ENCODE measurements around the gene PTPRN2. TPM values are rescaled to one million over a fixed set of nuclear protein-coding genes. Genes with fewer than 3 reads are reported as not detected.
A peak's percentile ranks its signal among the peaks of the same experiment; 100 is the strongest.

The PTPRN2 gene
- total and polyA plus RNA-seq, 2 of the 13 experiments (the other 11 are each of a cell fraction or from before 2014, with no cell fraction given), result 2.5 to 24.2 TPM

GRCh38 chr7:158498443-158499081, 89.1 kb downstream of the PTPRN2 start (continued):
- TF ChIP-seq, protein P1, sequence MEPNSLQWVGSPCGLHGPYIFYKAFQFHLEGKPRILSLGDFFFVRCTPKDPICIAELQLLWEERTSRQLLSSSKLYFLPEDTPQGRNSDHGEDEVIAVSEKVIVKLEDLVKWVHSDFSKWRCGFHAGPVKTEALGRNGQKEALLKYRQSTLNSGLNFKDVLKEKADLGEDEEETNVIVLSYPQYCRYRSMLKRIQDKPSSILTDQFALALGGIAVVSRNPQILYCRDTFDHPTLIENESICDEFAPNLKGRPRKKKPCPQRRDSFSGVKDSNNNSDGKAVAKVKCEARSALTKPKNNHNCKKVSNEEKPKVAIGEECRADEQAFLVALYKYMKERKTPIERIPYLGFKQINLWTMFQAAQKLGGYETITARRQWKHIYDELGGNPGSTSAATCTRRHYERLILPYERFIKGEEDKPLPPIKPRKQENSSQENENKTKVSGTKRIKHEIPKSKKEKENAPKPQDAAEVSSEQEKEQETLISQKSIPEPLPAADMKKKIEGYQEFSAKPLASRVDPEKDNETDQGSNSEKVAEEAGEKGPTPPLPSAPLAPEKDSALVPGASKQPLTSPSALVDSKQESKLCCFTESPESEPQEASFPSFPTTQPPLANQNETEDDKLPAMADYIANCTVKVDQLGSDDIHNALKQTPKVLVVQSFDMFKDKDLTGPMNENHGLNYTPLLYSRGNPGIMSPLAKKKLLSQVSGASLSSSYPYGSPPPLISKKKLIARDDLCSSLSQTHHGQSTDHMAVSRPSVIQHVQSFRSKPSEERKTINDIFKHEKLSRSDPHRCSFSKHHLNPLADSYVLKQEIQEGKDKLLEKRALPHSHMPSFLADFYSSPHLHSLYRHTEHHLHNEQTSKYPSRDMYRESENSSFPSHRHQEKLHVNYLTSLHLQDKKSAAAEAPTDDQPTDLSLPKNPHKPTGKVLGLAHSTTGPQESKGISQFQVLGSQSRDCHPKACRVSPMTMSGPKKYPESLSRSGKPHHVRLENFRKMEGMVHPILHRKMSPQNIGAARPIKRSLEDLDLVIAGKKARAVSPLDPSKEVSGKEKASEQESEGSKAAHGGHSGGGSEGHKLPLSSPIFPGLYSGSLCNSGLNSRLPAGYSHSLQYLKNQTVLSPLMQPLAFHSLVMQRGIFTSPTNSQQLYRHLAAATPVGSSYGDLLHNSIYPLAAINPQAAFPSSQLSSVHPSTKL (CRISPR knock-in tag; IDR thresholded peaks at IDR 0.05), result peak; percentile 85
- TF ChIP-seq, protein P2, sequence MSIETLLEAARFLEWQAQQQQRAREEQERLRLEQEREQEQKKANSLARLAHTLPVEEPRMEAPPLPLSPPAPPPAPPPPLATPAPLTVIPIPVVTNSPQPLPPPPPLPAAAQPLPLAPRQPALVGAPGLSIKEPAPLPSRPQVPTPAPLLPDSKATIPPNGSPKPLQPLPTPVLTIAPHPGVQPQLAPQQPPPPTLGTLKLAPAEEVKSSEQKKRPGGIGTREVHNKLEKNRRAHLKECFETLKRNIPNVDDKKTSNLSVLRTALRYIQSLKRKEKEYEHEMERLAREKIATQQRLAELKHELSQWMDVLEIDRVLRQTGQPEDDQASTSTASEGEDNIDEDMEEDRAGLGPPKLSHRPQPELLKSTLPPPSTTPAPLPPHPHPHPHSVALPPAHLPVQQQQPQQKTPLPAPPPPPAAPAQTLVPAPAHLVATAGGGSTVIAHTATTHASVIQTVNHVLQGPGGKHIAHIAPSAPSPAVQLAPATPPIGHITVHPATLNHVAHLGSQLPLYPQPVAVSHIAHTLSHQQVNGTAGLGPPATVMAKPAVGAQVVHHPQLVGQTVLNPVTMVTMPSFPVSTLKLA (IDR thresholded peaks at IDR 0.05), result peak; percentile 73
- TF ChIP-seq FOSL2 (CRISPR knock-in tag; IDR thresholded peaks at IDR 0.05) (peak; percentile 45), MEF2D (CRISPR knock-in tag; IDR thresholded peaks at IDR 0.05) (0 out of 2 replicates have a peak, but pooled peaks have one; percentile 35), PTBP1 (IDR thresholded peaks at IDR 0.05; ENCODE audit: low read depth, low read length, poor library complexity, severe bottlenecking) (no peak), CCAR2 (optimal IDR thresholded peaks at IDR 0.05; ENCODE audit: low read depth, low read length) (no peak), MIER2 (CRISPR knock-in tag; IDR thresholded peaks at IDR 0.05) (0 out of 2 replicates have a peak, but pooled peaks have one; percentile 38), BCL6 (CRISPR knock-in tag; IDR thresholded peaks at IDR 0.05) (peak; percentile 76), ZNF207 (IDR thresholded peaks at IDR 0.05; ENCODE audit: borderline replicate concordance) (no peak), NR2F1 (CRISPR knock-in tag; IDR thresholded peaks at IDR 0.05) (no peak), SIX1 (CRISPR knock-in tag; IDR thresholded peaks at IDR 0.05; ENCODE audit: borderline replicate concordance) (no peak), XRCC5 (optimal IDR thresholded peaks at IDR 0.05; ENCODE audit: low read length) (no peak), GATAD2A (CRISPR knock-in tag; IDR thresholded peaks at IDR 0.05) (peak; percentile 94), ZNF614 (CRISPR knock-in tag; IDR thresholded peaks at IDR 0.05; ENCODE audit: borderline replicate concordance) (0 out of 2 replicates have a peak, but pooled peaks have one; percentile 31), ZNF562 (CRISPR knock-in tag; IDR thresholded peaks at IDR 0.05; ENCODE audit: borderline replicate concordance) (no peak), NR3C1 (CRISPR knock-in tag; IDR thresholded peaks at IDR 0.05) (no peak), GATAD1 (CRISPR knock-in tag; IDR thresholded peaks at IDR 0.05) (0 out of 2 replicates have a peak, but pooled peaks have one; percentile 14)
- TF ChIP-seq, protein P3, sequence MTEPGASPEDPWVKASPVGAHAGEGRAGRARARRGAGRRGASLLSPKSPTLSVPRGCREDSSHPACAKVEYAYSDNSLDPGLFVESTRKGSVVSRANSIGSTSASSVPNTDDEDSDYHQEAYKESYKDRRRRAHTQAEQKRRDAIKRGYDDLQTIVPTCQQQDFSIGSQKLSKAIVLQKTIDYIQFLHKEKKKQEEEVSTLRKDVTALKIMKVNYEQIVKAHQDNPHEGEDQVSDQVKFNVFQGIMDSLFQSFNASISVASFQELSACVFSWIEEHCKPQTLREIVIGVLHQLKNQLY (CRISPR knock-in tag; IDR thresholded peaks at IDR 0.05), result peak; percentile 97
- TF ChIP-seq, protein P4, sequence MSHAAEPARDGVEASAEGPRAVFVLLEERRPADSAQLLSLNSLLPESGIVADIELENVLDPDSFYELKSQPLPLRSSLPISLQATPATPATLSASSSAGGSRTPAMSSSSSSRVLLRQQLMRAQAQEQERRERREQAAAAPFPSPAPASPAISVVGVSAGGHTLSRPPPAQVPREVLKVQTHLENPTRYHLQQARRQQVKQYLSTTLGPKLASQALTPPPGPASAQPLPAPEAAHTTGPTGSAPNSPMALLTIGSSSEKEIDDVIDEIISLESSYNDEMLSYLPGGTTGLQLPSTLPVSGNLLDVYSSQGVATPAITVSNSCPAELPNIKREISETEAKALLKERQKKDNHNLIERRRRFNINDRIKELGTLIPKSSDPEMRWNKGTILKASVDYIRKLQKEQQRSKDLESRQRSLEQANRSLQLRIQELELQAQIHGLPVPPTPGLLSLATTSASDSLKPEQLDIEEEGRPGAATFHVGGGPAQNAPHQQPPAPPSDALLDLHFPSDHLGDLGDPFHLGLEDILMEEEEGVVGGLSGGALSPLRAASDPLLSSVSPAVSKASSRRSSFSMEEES (CRISPR knock-in tag; IDR thresholded peaks at IDR 0.05), result peak; percentile 62; the same call in 1 of the 2 replicates
- TF ChIP-seq, protein P5, sequence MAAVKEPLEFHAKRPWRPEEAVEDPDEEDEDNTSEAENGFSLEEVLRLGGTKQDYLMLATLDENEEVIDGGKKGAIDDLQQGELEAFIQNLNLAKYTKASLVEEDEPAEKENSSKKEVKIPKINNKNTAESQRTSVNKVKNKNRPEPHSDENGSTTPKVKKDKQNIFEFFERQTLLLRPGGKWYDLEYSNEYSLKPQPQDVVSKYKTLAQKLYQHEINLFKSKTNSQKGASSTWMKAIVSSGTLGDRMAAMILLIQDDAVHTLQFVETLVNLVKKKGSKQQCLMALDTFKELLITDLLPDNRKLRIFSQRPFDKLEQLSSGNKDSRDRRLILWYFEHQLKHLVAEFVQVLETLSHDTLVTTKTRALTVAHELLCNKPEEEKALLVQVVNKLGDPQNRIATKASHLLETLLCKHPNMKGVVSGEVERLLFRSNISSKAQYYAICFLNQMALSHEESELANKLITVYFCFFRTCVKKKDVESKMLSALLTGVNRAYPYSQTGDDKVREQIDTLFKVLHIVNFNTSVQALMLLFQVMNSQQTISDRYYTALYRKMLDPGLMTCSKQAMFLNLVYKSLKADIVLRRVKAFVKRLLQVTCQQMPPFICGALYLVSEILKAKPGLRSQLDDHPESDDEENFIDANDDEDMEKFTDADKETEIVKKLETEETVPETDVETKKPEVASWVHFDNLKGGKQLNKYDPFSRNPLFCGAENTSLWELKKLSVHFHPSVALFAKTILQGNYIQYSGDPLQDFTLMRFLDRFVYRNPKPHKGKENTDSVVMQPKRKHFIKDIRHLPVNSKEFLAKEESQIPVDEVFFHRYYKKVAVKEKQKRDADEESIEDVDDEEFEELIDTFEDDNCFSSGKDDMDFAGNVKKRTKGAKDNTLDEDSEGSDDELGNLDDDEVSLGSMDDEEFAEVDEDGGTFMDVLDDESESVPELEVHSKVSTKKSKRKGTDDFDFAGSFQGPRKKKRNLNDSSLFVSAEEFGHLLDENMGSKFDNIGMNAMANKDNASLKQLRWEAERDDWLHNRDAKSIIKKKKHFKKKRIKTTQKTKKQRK (IDR thresholded peaks at IDR 0.05; ENCODE audit: low read length), result no peak
